Fibroblast of mammary gland (primary cell): ENCODE results near the gene INSYN2B.

Experiments used
- DNase-seq: peaks from one replicate; pipeline ENCODE4 v3.0.0-alpha.2; 2010; ENCODE audit warnings: low read depth
- H3K4me3 ChIP-seq: 2 replicates; pipeline ENCODE4 v1.5.1; 2011; ENCODE audit warnings: low read depth, mild to moderate bottlenecking, low read length, moderate library complexity; ENCODE audit not compliant: control insufficient read depth
- TF ChIP-seq, protein P1 (sequence below): conservative IDR thresholded peaks from 2 replicates; pipeline ENCODE4 v1.5.1; 2011; ENCODE audit warnings: low read depth, low read length, inconsistent platforms; ENCODE audit not compliant: control insufficient read depth, insufficient read depth

Gene INSYN2B

DNA sequence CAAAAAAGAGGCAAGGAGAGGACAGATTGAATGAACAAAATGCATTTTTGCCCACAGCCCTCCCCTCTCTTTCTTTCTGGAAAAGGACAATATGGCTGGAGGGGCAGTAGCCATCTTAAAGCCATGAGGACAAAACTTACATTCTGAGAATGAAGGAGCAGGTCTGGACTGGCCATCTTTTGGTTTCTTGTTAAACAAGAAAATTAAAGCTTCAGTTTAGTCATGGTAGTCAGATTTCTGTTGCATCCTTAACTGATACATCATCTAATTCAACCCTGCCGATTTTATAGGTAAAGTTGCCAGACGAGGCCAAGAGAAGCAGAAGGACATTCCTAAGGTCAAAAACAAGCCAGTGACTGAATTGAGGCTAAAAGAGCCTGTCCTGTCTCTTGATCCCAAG lies 31.5 kb upstream of the INSYN2B start:
- TF ChIP-seq, protein P1, sequence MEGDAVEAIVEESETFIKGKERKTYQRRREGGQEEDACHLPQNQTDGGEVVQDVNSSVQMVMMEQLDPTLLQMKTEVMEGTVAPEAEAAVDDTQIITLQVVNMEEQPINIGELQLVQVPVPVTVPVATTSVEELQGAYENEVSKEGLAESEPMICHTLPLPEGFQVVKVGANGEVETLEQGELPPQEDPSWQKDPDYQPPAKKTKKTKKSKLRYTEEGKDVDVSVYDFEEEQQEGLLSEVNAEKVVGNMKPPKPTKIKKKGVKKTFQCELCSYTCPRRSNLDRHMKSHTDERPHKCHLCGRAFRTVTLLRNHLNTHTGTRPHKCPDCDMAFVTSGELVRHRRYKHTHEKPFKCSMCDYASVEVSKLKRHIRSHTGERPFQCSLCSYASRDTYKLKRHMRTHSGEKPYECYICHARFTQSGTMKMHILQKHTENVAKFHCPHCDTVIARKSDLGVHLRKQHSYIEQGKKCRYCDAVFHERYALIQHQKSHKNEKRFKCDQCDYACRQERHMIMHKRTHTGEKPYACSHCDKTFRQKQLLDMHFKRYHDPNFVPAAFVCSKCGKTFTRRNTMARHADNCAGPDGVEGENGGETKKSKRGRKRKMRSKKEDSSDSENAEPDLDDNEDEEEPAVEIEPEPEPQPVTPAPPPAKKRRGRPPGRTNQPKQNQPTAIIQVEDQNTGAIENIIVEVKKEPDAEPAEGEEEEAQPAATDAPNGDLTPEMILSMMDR: no peak
- H3K4me3 ChIP-seq: no peak overlapping the region
- no peak for DNase-seq

DNA sequence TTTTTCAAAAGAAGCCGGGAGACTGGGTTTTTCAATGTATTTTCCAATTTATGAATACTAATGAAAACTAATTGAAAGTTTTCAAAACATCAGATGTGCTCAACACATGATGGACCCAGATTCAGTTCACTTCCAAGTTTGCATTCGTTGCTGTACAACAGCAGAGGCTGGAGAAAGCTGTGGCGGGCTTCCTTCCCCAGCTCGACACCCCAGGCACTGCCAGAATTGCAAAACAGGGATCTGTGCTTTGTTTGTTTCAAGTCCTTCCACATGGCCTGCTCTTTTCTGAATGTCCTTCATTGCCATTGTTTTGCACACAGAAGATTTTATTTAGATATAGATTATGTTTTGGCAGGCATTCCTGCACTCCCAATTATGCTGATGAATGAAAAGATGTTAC lies 30.3 kb upstream of the INSYN2B start:
- DNase-seq: no peak
- H3K4me3 ChIP-seq: no peak overlapping the region
- TF ChIP-seq, protein P1: no peak

DNA sequence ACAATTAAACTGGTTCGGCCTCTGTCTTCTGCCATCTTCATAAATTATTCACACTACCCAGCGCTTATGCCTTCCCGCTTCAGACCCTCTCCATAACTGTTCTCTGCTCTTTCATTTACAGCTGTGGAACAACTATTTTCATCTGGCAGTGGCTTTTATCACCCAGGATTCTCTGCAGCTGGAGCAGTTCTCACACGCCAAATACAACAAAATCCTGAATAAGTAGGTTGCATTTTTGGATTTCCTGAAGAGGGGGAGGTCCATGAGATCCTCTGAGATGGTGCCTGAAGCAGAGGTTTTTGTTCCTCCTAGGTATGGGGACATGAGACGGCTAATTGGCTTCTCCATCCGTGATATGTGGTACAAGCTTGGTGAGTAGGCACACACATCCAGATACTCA lies 28.1 kb upstream of the INSYN2B start:
- no peak for DNase-seq
- H3K4me3 ChIP-seq: no peak overlapping the region
- TF ChIP-seq, protein P1: no peak

DNA sequence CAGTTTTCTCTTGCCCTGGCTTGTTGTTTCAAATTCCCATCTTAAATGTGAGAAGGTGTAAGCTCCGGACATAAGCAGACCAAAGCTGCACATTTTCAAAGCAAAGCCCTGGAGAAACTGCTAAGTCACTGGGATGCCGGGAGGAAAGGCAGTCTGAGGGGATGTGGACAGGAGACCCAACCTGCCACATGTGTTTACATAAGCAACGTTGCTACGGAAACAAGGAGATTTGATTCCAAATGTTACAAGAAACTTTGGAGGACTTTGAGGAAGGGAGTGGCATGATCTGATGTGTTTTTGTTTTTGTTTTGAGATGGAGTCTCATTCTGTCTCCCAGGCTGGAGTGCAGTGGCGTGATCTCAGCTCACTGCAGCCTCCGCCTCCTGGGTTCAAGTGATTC lies 25.7 kb upstream of the INSYN2B start:
- no peak overlapping the region for H3K4me3 ChIP-seq
- DNase-seq: no peak
- TF ChIP-seq, protein P1: no peak

DNA sequence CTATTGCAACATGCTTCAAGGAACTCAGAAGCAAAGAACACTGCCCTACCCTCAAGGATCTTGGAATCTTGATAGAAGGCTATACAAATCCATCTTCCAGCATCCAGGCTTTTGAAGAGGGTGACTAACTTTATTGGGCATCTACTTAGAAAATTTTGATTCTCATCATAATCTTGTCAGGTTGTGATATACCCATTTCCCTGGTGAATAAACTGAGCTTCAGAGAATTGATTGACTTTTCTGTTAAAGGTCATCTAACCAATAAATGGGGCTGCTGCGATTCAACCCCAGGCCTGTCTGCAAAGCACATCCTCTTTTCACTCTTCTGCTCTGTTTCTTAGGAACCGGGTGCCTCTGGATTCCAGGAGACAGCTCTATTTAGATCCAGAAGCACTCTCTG lies 19.9 kb upstream of the INSYN2B start:
- no peak for DNase-seq
- H3K4me3 ChIP-seq: no peak overlapping the region
- TF ChIP-seq, protein P1: no peak

DNA sequence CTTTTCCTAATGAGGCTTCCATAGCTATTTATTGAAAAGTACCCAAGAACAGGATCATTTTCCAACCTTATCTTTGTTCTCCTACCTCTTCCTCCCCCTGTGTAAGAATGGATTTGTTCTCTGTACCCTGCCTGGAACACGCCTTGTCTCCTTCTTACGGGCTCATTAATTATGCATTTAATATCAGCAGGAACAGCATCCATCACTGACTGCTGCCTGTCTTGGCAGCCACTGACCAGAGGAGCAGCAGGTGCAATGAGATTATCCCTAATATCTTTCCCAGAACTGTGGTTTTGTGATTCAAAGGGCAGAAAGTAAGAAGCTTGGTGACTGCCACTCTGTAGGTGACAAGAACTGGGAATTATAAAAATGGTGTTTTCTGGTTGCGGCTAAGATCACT lies 19.3 kb upstream of the INSYN2B start:
- H3K4me3 ChIP-seq: no peak overlapping the region
- TF ChIP-seq, protein P1: no peak
- DNase-seq: no peak

DNA sequence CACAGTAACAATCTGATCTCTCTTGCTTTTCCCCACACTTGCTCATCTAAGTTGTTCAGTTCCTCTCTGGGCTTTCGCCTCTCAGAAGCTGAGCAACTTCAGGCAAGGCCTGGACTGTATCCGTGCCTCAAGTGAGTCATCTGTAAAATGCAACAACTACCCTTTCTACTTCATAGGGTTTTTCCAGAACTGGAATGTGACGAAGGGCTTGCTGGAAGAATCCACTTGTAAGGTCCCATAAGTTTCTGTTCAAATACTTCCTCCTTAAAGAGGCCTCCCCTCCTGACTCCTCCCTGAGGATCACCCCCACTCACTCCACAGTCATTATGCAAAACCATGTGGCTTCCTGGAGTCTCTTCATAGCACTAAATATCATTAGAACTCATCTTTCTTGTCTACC lies 17.5 kb upstream of the INSYN2B start:
- TF ChIP-seq, protein P1: no peak
- H3K4me3 ChIP-seq: no peak overlapping the region
- no peak for DNase-seq
